ENCODE measurements around the gene CD200R1. TPM values are rescaled to one million over a fixed set of nuclear protein-coding genes. Genes with fewer than 3 reads are reported as not detected.

CD200R1 gene
- total RNA-seq, 2 experiments from 2014 or later, result 4.0 to 4.7 TPM

GRCh38 chr3:113018536-113019181 is 43.8 kb upstream of the CD200R1 start:
- peaks cover 78% of the 10 kb centered on the region for H3K4me1 Mint-ChIP-seq (ENCODE audit: low read depth)
- peak overlapping the region; percentile 78 for H3K4me3 ChIP-seq (ENCODE audit: low read length)

GRCh38 chr3:113013593-113013992 is 38.7 kb upstream of the CD200R1 start:
- peaks cover 84% of the 10 kb centered on the region for H3K4me1 Mint-ChIP-seq (ENCODE audit: low read depth)
- POLR2A ChIA-PET, result interaction anchor here (0.9 to 8.9 kb wide), 2 partner anchors 7 to 34 kb away, joined by 5 to 114 read pairs; no protein-coding TSS in a partner anchor

More at GRCh38 chr3:113018536-113019181, 43.8 kb upstream of the CD200R1 start:
- TF ChIP-seq, protein P1, sequence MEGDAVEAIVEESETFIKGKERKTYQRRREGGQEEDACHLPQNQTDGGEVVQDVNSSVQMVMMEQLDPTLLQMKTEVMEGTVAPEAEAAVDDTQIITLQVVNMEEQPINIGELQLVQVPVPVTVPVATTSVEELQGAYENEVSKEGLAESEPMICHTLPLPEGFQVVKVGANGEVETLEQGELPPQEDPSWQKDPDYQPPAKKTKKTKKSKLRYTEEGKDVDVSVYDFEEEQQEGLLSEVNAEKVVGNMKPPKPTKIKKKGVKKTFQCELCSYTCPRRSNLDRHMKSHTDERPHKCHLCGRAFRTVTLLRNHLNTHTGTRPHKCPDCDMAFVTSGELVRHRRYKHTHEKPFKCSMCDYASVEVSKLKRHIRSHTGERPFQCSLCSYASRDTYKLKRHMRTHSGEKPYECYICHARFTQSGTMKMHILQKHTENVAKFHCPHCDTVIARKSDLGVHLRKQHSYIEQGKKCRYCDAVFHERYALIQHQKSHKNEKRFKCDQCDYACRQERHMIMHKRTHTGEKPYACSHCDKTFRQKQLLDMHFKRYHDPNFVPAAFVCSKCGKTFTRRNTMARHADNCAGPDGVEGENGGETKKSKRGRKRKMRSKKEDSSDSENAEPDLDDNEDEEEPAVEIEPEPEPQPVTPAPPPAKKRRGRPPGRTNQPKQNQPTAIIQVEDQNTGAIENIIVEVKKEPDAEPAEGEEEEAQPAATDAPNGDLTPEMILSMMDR (IDR thresholded peaks at IDR 0.05), result no peak
- intact Hi-C loops (cut with DNase I, micrococcal nuclease), result loop anchor here (1.0 to 5.0 kb wide), 3 partner anchors 12 to 456 kb away; partner anchors contain the start of genes CD200R1 (in 1 of the 2) and SLC35A5 (in 1 of the 2)
- Mint-ChIP-seq H3K4me3 (peak overlapping the region; percentile 93), H3K9me3 (no peaks in the 10 kb centered on the region), H3K27ac (peak overlapping the region; percentile 95), H3K27me3 (no peaks in the 10 kb centered on the region), H3K36me3 (ENCODE audit: low read depth) (peaks cover 46% of the 10 kb centered on the region)
- CTCF ChIA-PET, result interaction anchor here (0.9 to 3.3 kb wide), 6 partner anchors 10 to 43 kb away, joined by 3 to 11 read pairs (median 4); partner anchors contain the start of genes CD200R1 and GTPBP8
- POLR2A ChIA-PET, result interaction anchor here (0.7 to 8.9 kb wide), 7 partner anchors 12 to 457 kb away, joined by 3 to 114 read pairs (median 12); partner anchors contain the start of genes ATG3, GTPBP8 and SLC35A5
- Histone ChIP-seq H3K36me3 (ENCODE audit: insufficient read depth, low read length) (peaks cover 29% of the 10 kb centered on the region), H3K27ac (ENCODE audit: low read depth in 1 of 2, low read length in 2 of 2) (peak overlapping the region; percentile 91 to 93), H3K4me1 (ENCODE audit: insufficient read depth, low read length) (peaks cover 28% of the 10 kb centered on the region), H3K27me3 (ENCODE audit: control insufficient read depth in 1 of 2, insufficient read depth in 2 of 2, low read length in 2 of 2) (no peaks in the 10 kb centered on the region), H3K9me3 (ENCODE audit: control insufficient read depth in 1 of 2, insufficient read depth in 1 of 2, low read length in 2 of 2) (no peaks in the 10 kb centered on the region)
- ATAC-seq (ENCODE audit: poor library complexity) (peak; percentile 16), DNase-seq (peak in 5 of 14 experiments; percentile 4 to 49 (median 44))

GRCh38 chr3:113008117-113008516 is 33.2 kb upstream of the CD200R1 start:
- ChIA-PET POLR2A (interaction anchor here (0.6 to 9.1 kb wide), 6 partner anchors 9 to 447 kb away, joined by 3 to 114 read pairs (median 4); partner anchors contain the start of genes ATG3 and GTPBP8), CTCF (interaction anchor here (1.2 to 3.7 kb wide), 2 partner anchors 11 kb away, joined by 3 to 11 read pairs; a partner anchor contains a TSS)
- Histone ChIP-seq H3K27me3 (ENCODE audit: control insufficient read depth in 1 of 2, insufficient read depth in 2 of 2, low read length in 2 of 2) (no peaks in the 10 kb centered on the region), H3K4me1 (ENCODE audit: insufficient read depth, low read length) (peaks cover 21% of the 10 kb centered on the region), H3K36me3 (ENCODE audit: insufficient read depth, low read length) (peaks cover 70% of the 10 kb centered on the region), H3K4me3 (ENCODE audit: low read length) (no peak overlapping the region), H3K9me3 (ENCODE audit: control insufficient read depth in 1 of 2, insufficient read depth in 1 of 2, low read length in 2 of 2) (no peaks in the 10 kb centered on the region), H3K27ac (ENCODE audit: low read depth in 1 of 2, low read length in 2 of 2) (no peak overlapping the region)
- ATAC-seq (ENCODE audit: poor library complexity), result no peak
- H3K27ac Mint-ChIP-seq, result peak overlapping the region; percentile 90
- H3K27me3 Mint-ChIP-seq, result no peaks in the 10 kb centered on the region
- no peak for DNase-seq
- no peak overlapping the region for H3K4me3 Mint-ChIP-seq
- peaks cover 87% of the 10 kb centered on the region for H3K4me1 Mint-ChIP-seq (ENCODE audit: low read depth)
- TF ChIP-seq, protein P1 (IDR thresholded peaks at IDR 0.05), result no peak
- H3K9me3 Mint-ChIP-seq, result no peaks in the 10 kb centered on the region
- H3K36me3 Mint-ChIP-seq (ENCODE audit: low read depth), result peaks cover 90% of the 10 kb centered on the region
- intact Hi-C loops (cut with DNase I, micrococcal nuclease), result no loop called here

More at GRCh38 chr3:113013593-113013992, 38.7 kb upstream of the CD200R1 start:
- H3K4me1 ChIP-seq (ENCODE audit: insufficient read depth, low read length), result peaks cover 11% of the 10 kb centered on the region
- intact Hi-C loops (cut with DNase I, micrococcal nuclease), result no loop called here
- CTCF ChIA-PET, result interaction anchor here (0.6 to 1.6 kb wide), 4 partner anchors 9 to 874 kb away, joined by 3 to 4 read pairs (median 3); no protein-coding TSS in a partner anchor
- no peak for ATAC-seq (ENCODE audit: poor library complexity)
- no peak overlapping the region for H3K27ac ChIP-seq (ENCODE audit: low read depth in 1 of 2, low read length in 2 of 2)
- H3K4me3 ChIP-seq (ENCODE audit: low read length), result no peak overlapping the region
- no peaks in the 10 kb centered on the region for H3K27me3 ChIP-seq (ENCODE audit: control insufficient read depth in 1 of 2, insufficient read depth in 2 of 2, low read length in 2 of 2)
- no peak for DNase-seq
- Mint-ChIP-seq H3K9me3 (no peaks in the 10 kb centered on the region), H3K4me3 (no peak overlapping the region), H3K36me3 (ENCODE audit: low read depth) (peaks cover 86% of the 10 kb centered on the region), H3K27ac (peak overlapping the region; percentile 81), H3K27me3 (no peaks in the 10 kb centered on the region)
- TF ChIP-seq, protein P1 (IDR thresholded peaks at IDR 0.05), result no peak
- H3K36me3 ChIP-seq (ENCODE audit: insufficient read depth, low read length), result peaks cover 65% of the 10 kb centered on the region
- H3K9me3 ChIP-seq (ENCODE audit: control insufficient read depth in 1 of 2, insufficient read depth in 1 of 2, low read length in 2 of 2), result no peaks in the 10 kb centered on the region
